ENCODE results near the gene TTLL11. TPM values are rescaled to one million over a fixed set of nuclear protein-coding genes. Genes with fewer than 3 reads are reported as not detected.

TTLL11 gene
- total and polyA plus RNA-seq, 4 donors, result 1.4 to 4.5 (median 3.6) TPM

DNA sequence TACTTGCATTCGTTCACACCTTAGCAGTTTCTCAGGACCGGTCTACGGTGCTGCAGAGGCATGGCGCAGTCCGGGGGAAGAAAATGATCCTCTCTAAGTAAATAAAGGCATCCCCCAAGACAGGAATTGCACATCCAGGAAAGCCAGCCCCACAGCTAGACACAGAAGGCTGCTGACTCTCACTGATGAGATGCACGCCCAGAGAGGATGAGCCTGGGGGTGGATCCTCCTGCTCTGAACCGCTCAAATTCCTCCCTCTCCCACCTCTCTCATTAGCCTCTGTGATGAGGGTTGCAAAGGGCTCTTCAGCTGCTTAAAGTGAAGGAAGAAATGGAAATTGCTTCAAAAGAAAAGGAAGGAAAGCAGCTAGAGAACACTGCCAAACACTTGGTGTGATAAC, 132.4 kb downstream of the TTLL11 start:
- H3K9me3 ChIP-seq (ENCODE audit: control insufficient read depth in 4 of 4, low read length in 3 of 4), result no peaks in the 10 kb centered on the region
- H3K27ac ChIP-seq (ENCODE audit: low read depth in 1 of 2, low read length in 2 of 2), result no peak overlapping the region
- 94% methylated on average over 7 of the region's 7 CpGs for WGBS
- no peak for DNase-seq (ENCODE audit: low spot score)
- H3K27me3 ChIP-seq (ENCODE audit: control insufficient read depth in 4 of 4, insufficient read depth in 4 of 4, low read length in 3 of 4), result no peaks in the 10 kb centered on the region
- no peak overlapping the region for H3K4me3 ChIP-seq (ENCODE audit: low read depth in 1 of 3, low read length in 3 of 3)
- no peaks in the 10 kb centered on the region for H3K36me3 ChIP-seq (ENCODE audit: control insufficient read depth in 4 of 4, insufficient read depth in 3 of 4, low read depth in 1 of 4, low read length in 3 of 4)
- no peaks in the 10 kb centered on the region for H3K4me1 ChIP-seq (ENCODE audit: control insufficient read depth in 4 of 4, insufficient read depth in 4 of 4, low read length in 3 of 4)
- TF ChIP-seq, protein P1, sequence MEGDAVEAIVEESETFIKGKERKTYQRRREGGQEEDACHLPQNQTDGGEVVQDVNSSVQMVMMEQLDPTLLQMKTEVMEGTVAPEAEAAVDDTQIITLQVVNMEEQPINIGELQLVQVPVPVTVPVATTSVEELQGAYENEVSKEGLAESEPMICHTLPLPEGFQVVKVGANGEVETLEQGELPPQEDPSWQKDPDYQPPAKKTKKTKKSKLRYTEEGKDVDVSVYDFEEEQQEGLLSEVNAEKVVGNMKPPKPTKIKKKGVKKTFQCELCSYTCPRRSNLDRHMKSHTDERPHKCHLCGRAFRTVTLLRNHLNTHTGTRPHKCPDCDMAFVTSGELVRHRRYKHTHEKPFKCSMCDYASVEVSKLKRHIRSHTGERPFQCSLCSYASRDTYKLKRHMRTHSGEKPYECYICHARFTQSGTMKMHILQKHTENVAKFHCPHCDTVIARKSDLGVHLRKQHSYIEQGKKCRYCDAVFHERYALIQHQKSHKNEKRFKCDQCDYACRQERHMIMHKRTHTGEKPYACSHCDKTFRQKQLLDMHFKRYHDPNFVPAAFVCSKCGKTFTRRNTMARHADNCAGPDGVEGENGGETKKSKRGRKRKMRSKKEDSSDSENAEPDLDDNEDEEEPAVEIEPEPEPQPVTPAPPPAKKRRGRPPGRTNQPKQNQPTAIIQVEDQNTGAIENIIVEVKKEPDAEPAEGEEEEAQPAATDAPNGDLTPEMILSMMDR (IDR thresholded peaks at IDR 0.05; ENCODE audit: low read depth, low read length, missing input control), result no peak
- TF ChIP-seq, protein P2, sequence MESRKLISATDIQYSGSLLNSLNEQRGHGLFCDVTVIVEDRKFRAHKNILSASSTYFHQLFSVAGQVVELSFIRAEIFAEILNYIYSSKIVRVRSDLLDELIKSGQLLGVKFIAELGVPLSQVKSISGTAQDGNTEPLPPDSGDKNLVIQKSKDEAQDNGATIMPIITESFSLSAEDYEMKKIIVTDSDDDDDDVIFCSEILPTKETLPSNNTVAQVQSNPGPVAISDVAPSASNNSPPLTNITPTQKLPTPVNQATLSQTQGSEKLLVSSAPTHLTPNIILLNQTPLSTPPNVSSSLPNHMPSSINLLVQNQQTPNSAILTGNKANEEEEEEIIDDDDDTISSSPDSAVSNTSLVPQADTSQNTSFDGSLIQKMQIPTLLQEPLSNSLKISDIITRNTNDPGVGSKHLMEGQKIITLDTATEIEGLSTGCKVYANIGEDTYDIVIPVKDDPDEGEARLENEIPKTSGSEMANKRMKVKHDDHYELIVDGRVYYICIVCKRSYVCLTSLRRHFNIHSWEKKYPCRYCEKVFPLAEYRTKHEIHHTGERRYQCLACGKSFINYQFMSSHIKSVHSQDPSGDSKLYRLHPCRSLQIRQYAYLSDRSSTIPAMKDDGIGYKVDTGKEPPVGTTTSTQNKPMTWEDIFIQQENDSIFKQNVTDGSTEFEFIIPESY (IDR thresholded peaks at IDR 0.05), result no peak
- no peak for TF ChIP-seq GABPA (IDR thresholded peaks at IDR 0.05 in 1 of 2, conservative IDR thresholded peaks at IDR 0.05 in 1 of 2)
- TF ChIP-seq FOXA2 (IDR thresholded peaks at IDR 0.05), result no peak
- TF ChIP-seq JUND (IDR thresholded peaks at IDR 0.05), result no peak
- TF ChIP-seq, protein P3, sequence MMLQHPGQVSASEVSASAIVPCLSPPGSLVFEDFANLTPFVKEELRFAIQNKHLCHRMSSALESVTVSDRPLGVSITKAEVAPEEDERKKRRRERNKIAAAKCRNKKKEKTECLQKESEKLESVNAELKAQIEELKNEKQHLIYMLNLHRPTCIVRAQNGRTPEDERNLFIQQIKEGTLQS (IDR thresholded peaks at IDR 0.05), result no peak
- TF ChIP-seq TAF1 (conservative IDR thresholded peaks at IDR 0.05), result no peak
- no peak for TF ChIP-seq EGR1 (IDR thresholded peaks at IDR 0.05; ENCODE audit: low read depth in 2 of 2)
- no peak for TF ChIP-seq NR2F2 (IDR thresholded peaks at IDR 0.05)
- TF ChIP-seq FOXA1 (IDR thresholded peaks at IDR 0.05), result no peak
- TF ChIP-seq, protein P4, sequence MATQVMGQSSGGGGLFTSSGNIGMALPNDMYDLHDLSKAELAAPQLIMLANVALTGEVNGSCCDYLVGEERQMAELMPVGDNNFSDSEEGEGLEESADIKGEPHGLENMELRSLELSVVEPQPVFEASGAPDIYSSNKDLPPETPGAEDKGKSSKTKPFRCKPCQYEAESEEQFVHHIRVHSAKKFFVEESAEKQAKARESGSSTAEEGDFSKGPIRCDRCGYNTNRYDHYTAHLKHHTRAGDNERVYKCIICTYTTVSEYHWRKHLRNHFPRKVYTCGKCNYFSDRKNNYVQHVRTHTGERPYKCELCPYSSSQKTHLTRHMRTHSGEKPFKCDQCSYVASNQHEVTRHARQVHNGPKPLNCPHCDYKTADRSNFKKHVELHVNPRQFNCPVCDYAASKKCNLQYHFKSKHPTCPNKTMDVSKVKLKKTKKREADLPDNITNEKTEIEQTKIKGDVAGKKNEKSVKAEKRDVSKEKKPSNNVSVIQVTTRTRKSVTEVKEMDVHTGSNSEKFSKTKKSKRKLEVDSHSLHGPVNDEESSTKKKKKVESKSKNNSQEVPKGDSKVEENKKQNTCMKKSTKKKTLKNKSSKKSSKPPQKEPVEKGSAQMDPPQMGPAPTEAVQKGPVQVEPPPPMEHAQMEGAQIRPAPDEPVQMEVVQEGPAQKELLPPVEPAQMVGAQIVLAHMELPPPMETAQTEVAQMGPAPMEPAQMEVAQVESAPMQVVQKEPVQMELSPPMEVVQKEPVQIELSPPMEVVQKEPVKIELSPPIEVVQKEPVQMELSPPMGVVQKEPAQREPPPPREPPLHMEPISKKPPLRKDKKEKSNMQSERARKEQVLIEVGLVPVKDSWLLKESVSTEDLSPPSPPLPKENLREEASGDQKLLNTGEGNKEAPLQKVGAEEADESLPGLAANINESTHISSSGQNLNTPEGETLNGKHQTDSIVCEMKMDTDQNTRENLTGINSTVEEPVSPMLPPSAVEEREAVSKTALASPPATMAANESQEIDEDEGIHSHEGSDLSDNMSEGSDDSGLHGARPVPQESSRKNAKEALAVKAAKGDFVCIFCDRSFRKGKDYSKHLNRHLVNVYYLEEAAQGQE (IDR thresholded peaks at IDR 0.05), result no peak
- no peak for TF ChIP-seq HNF4G (IDR thresholded peaks at IDR 0.05)
- no peak for TF ChIP-seq RAD21 (IDR thresholded peaks at IDR 0.05)
- no peak for TF ChIP-seq RXRA (IDR thresholded peaks at IDR 0.05)
- TF ChIP-seq YY1 (IDR thresholded peaks at IDR 0.05), result no peak
- no peak for TF ChIP-seq SP1 (IDR thresholded peaks at IDR 0.05)
- TF ChIP-seq, protein P5, sequence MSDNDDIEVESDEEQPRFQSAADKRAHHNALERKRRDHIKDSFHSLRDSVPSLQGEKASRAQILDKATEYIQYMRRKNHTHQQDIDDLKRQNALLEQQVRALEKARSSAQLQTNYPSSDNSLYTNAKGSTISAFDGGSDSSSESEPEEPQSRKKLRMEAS (IDR thresholded peaks at IDR 0.05), result no peak
- no peak for TF ChIP-seq HNF4A (conservative IDR thresholded peaks at IDR 0.05)
- no peak overlapping the region for H3K9ac ChIP-seq (ENCODE audit: low read depth in 1 of 2, low read length in 2 of 2)
